Dedifferentiated amniotic fluid mesenchymal stem cell (primary cell): ENCODE results near the gene PSMD12.
"Not testable (repeated sequence)": the region's sequence is repeated elsewhere in the genome, so short reads cannot be mapped to it uniquely, and the experiment has no call there.

Experiments used
- DNase-seq: peaks from one replicate; pipeline ENCODE4 v3.0.0-alpha.2; 2016; ENCODE audit errors: extremely low spot score

The PSMD12 gene

GRCh38 chr17:67311575-67311974 lies 54.8 kb downstream of the PSMD12 start:
- no peak for DNase-seq

DNA sequence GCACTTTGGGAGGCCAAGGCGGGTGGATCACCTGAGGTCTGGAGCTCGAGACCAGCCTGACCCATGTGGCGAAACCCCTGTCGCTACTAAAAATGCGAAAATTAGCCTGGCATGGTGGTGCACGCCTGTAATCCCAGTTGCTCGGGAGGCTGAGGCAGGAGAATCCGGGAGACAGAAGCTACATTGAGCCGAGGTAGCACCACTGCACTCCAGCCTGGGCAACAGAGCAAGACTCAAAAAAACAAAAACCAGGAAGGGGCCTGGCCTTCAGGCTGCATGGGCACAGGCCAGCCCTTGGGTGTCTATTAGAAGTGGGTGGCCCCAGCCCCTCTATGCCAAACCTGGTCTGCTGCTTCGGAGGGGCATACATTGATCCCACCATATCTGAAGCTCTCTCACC lies 56.0 kb downstream of the PSMD12 start:
- no peak for DNase-seq

GRCh38 chr17:67305446-67306235 lies 60.7 kb downstream of the PSMD12 start:
- DNase-seq, result not testable (repeated sequence)

DNA sequence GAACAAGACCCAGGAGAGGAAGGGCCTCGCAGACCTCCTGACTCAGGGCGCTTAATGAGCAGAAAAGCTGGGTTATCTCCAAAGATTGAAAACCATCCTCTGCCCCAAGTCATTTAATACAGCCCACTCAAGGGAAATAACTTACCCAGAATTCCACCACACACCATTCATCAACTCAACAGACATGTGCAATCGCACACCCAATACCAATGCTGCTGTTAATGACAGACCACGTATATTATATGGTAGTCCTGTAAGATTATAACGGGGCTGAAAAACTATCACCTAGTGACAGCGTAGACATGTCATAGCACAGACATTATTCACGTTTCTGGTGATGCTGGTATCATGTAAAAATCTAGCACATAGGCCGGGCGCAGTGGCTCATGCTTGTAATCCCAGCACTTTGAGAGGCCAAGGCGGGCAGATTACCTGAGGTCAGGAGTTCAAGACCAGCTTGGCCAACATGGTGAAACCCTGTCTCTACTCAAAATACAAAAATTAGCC lies 68.9 kb downstream of the PSMD12 start:
- DNase-seq, result no peak

GRCh38 chr17:67294451-67295199 lies 71.8 kb downstream of the PSMD12 start:
- DNase-seq, result no peak

DNA sequence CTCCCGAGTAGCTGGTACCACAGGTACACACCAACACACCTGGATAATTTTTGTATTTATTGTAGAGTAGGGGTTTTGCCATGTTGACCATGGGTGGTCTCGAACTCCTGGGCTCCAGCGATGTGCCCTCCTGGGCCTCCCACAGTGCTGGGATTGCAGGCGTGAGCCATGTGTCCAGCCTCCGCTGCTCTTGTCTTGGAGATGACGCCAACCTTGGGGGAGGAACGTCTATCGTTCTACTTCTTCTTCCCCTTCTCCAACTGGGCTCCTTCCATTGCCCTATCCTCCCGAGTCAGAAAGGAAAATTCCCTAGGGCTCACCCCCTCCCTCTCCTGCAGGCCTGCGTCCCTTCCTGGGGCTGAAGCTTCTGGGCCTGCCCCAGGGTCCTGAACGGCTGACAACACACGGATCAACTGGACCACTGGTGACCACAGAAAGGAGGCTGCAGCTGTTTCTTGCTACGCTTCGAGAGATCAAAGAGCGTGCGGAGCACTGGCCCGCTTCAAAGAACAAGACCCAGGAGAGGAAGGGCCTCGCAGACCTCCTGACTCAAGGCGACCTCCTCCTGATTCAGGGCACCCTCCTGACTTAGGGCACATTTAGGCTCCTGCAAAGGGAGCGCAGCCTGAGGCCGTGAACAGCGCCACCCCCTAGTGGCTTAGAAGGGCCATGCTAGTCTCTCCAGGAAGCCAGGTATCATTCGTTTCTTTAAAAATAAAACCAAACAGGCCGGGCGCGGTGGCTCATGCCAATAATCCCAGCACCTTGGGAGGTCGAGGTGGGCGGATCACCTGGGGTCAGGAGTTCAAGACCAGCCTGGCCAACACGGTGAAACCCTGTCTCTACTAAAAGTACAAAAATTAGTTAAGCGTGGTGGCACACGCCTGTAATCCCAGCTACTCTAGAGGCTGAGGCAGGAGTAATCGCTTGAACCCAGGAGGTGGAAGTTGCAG lies 72.8 kb downstream of the PSMD12 start:
- no peak for DNase-seq

DNA sequence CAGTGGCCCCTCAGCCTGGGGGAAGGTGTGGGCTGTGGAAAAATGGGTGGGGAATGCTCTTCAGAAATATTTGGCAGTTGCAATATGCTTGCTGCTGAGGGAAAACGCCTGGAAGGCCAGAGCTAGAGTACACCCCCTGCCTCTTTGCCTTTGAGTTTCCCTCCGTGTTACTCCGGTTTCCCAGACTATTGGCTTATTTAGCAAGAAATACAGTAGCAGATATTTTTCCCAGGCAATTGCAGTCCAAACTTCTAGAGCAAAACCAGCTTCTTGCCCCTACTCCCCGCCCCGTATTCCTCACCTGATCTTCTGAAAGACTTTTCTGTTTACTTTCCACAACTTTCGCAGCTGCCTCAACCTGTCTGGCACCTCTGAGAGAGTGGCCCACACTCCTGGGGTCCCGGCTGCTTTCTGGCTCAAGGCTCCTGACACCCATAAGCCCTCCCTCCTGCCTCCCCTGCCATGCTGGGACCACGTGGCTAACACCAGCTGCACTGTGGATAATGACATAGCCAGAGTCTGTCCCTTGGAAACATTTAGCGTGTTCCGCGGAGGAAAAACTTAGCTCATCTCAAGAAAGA lies 75.6 kb downstream of the PSMD12 start:
- DNase-seq, result no peak

GRCh38 chr17:67290244-67290643 lies 76.1 kb downstream of the PSMD12 start:
- no peak for DNase-seq

DNA sequence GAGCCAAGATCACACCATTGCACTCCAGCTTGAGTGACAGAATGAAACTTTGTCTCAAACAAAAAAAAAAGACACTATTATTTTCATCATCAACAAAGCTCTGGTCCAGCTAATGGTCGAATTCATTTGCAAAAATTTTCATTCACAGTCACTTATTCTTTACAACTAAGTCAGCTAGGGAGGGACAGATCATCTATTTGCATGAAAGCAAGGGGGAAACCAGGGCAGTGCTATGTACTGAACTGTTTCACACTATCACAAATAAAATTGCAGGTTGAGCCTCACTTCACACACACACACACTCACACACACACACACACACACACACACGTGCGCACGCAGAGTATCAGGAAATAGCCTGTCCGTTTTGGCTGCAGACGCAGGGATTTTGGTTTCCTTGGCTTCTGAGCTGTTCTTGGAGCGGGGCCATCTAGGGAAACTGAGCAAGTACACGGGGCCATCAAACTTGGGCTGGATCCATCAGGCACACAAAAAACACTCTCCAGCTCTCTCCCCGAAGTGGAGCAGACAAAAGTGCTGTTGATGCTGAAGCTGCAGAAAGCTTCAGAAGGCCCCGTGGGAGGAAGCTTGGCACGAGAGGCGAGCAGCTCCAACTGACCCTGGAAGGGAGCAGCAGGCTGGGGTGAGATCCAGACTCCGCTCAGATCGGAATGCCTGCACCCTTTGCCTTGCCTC lies 77.0 kb downstream of the PSMD12 start:
- no peak for DNase-seq
